Measurements from ENCODE around the gene ZNF681. TPM values are rescaled to one million over a fixed set of nuclear protein-coding genes. Genes with fewer than 3 reads are reported as not detected.

The ZNF681 gene
- total RNA-seq, 1 experiment from 2014 or later = 1.2 TPM

- Histone ChIP-seq H3K4me1 (no peaks in the 10 kb centered on the region), H3K9me3 (no peaks in the 10 kb centered on the region), H3K27me3 (replicated peaks; ENCODE audit: control insufficient read depth, insufficient read depth, low read length) (no peaks in the 10 kb centered on the region), H3K36me3 (ENCODE audit: control insufficient read depth, insufficient read depth, low read length) (no peaks in the 10 kb centered on the region), H3K4me3 (ENCODE audit: low read depth, low read length) (no peak overlapping the region)
- ChIA-PET POLR2A (no interaction called here), CTCF (no interaction called here)
- Mint-ChIP-seq H3K9me3 (ENCODE audit: unreplicated experiment) (no peaks in the 10 kb centered on the region), H3K27ac (ENCODE audit: unreplicated experiment) (no peak overlapping the region), H3K36me3 (ENCODE audit: insufficient read depth, unreplicated experiment) (no peaks in the 10 kb centered on the region), H3K27me3 (ENCODE audit: insufficient read depth, unreplicated experiment) (no peaks in the 10 kb centered on the region), H3K4me1 (ENCODE audit: low read depth, unreplicated experiment) (no peaks in the 10 kb centered on the region), H3K4me3 (ENCODE audit: unreplicated experiment) (no peak overlapping the region)
- intact Hi-C loops (cut with micrococcal nuclease; ENCODE audit: unreplicated experiment) = no loop called here
- BruUV-seq (replicated peaks) = no TSS peak
- DNase-seq = no peak
- TF ChIP-seq CTCF (IDR thresholded peaks at IDR 0.05; ENCODE audit: insufficient read depth in 1 of 2, low read depth in 1 of 2, low read length in 1 of 2, severe bottlenecking in 1 of 2, unreplicated experiment in 1 of 2) = no peak
Observed at GRCh38 chr19:23801803-23802202, 43.1 kb upstream of the ZNF681 start.

- ChIA-PET CTCF (no interaction called here), POLR2A (no interaction called here)
- no peaks in the 10 kb centered on the region for H3K9me3 ChIP-seq
- H3K27me3 Mint-ChIP-seq (ENCODE audit: insufficient read depth, unreplicated experiment) = no peaks in the 10 kb centered on the region
- no peaks in the 10 kb centered on the region for H3K4me1 Mint-ChIP-seq (ENCODE audit: low read depth, unreplicated experiment)
- no peak overlapping the region for H3K4me3 Mint-ChIP-seq (ENCODE audit: unreplicated experiment)
- no peaks in the 10 kb centered on the region for H3K9me3 Mint-ChIP-seq (ENCODE audit: unreplicated experiment)
- no peak overlapping the region for H3K27ac Mint-ChIP-seq (ENCODE audit: unreplicated experiment)
- no peak for DNase-seq
- no TSS peak for BruUV-seq (replicated peaks)
- no peak for TF ChIP-seq CTCF (IDR thresholded peaks at IDR 0.05; ENCODE audit: insufficient read depth in 1 of 2, low read depth in 1 of 2, low read length in 1 of 2, severe bottlenecking in 1 of 2, unreplicated experiment in 1 of 2)
- no peaks in the 10 kb centered on the region for H3K27me3 ChIP-seq (replicated peaks; ENCODE audit: control insufficient read depth, insufficient read depth, low read length)
- intact Hi-C loops (cut with micrococcal nuclease; ENCODE audit: unreplicated experiment) = no loop called here
- no peaks in the 10 kb centered on the region for H3K36me3 Mint-ChIP-seq (ENCODE audit: insufficient read depth, unreplicated experiment)
- no peaks in the 10 kb centered on the region for H3K36me3 ChIP-seq (ENCODE audit: control insufficient read depth, insufficient read depth, low read length)
- H3K4me3 ChIP-seq (ENCODE audit: low read depth, low read length) = no peak overlapping the region
- no peaks in the 10 kb centered on the region for H3K4me1 ChIP-seq
Observed at GRCh38 chr19:23800868-23801267, 42.2 kb upstream of the ZNF681 start.

GRCh38 chr19:23800271-23800670 is 41.6 kb upstream of the ZNF681 start:
- DNase-seq = no peak
- H3K36me3 Mint-ChIP-seq (ENCODE audit: insufficient read depth, unreplicated experiment) = no peaks in the 10 kb centered on the region
- H3K27me3 Mint-ChIP-seq (ENCODE audit: insufficient read depth, unreplicated experiment) = no peaks in the 10 kb centered on the region
- H3K27ac Mint-ChIP-seq (ENCODE audit: unreplicated experiment) = no peak overlapping the region
- intact Hi-C loops (cut with micrococcal nuclease; ENCODE audit: unreplicated experiment) = no loop called here
- no peaks in the 10 kb centered on the region for H3K9me3 Mint-ChIP-seq (ENCODE audit: unreplicated experiment)
- H3K36me3 ChIP-seq (ENCODE audit: control insufficient read depth, insufficient read depth, low read length) = no peaks in the 10 kb centered on the region
- H3K4me3 ChIP-seq (ENCODE audit: low read depth, low read length) = no peak overlapping the region
- no peak overlapping the region for H3K4me3 Mint-ChIP-seq (ENCODE audit: unreplicated experiment)
- H3K4me1 Mint-ChIP-seq (ENCODE audit: low read depth, unreplicated experiment) = no peaks in the 10 kb centered on the region
- CTCF ChIA-PET = no interaction called here
- POLR2A ChIA-PET = no interaction called here
- H3K27me3 ChIP-seq (replicated peaks; ENCODE audit: control insufficient read depth, insufficient read depth, low read length) = no peaks in the 10 kb centered on the region
- no peak for TF ChIP-seq CTCF (IDR thresholded peaks at IDR 0.05; ENCODE audit: insufficient read depth in 1 of 2, low read depth in 1 of 2, low read length in 1 of 2, severe bottlenecking in 1 of 2, unreplicated experiment in 1 of 2)
- no peaks in the 10 kb centered on the region for H3K9me3 ChIP-seq
- no TSS peak for BruUV-seq (replicated peaks)
- H3K4me1 ChIP-seq = no peaks in the 10 kb centered on the region
